ENCODE data around the gene ZNF653.

DNA sequence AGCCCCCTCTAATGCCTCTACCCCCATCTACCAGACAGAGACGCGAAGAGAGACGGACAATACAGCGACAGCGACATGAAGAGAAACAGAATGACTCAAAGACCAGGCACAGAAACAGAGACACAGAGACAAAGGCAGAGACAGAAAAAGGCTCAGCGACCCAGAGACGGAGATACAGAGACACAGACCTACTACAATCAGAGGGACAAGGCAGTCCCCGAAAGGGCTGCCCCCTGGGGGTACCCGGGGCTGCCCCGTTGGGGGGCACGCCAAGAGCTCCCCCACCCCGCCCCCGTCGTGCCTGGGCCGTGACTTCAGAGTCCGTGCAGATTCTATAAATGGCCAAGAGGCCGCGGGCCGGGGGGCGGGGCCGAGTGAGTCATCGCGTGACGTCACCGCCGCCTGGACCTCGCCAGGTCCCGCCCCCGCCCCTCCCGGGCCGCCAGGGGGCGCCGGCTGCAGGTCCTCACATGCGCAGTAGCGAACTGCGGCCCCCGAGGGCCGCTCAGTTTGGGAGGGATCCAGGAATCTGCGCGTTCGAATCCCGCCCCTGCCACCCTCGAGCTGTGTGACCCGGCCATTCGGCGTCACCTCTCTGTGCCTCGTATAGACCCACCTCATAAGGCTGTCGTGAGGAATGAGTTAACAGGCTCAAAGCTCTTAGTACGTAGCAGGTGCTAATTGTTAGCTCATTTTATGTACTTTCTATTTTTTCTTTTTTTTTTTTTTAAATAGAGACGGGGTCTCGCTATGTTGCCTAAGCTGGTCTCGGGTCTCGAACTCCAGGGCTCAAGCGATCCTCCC, 30.4 kb upstream of the ZNF653 start:
- TF ChIP-seq, protein P1, sequence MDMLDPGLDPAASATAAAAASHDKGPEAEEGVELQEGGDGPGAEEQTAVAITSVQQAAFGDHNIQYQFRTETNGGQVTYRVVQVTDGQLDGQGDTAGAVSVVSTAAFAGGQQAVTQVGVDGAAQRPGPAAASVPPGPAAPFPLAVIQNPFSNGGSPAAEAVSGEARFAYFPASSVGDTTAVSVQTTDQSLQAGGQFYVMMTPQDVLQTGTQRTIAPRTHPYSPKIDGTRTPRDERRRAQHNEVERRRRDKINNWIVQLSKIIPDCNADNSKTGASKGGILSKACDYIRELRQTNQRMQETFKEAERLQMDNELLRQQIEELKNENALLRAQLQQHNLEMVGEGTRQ (IDR thresholded peaks at IDR 0.05) = no peak
- TF ChIP-seq POLR2A (IDR thresholded peaks at IDR 0.05; ENCODE audit: low read length) = no peak
- TF ChIP-seq ZFP36 (IDR thresholded peaks at IDR 0.05; ENCODE audit: borderline replicate concordance, partially characterized antibody) = peak; percentile 54
- TF ChIP-seq, protein P2, sequence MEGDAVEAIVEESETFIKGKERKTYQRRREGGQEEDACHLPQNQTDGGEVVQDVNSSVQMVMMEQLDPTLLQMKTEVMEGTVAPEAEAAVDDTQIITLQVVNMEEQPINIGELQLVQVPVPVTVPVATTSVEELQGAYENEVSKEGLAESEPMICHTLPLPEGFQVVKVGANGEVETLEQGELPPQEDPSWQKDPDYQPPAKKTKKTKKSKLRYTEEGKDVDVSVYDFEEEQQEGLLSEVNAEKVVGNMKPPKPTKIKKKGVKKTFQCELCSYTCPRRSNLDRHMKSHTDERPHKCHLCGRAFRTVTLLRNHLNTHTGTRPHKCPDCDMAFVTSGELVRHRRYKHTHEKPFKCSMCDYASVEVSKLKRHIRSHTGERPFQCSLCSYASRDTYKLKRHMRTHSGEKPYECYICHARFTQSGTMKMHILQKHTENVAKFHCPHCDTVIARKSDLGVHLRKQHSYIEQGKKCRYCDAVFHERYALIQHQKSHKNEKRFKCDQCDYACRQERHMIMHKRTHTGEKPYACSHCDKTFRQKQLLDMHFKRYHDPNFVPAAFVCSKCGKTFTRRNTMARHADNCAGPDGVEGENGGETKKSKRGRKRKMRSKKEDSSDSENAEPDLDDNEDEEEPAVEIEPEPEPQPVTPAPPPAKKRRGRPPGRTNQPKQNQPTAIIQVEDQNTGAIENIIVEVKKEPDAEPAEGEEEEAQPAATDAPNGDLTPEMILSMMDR (IDR thresholded peaks at IDR 0.05) = peak; percentile 80
